Liver (tissue), 3 donors: Measurements from ENCODE around the gene CHRM4.

Experiments
- CTCF ChIP-seq: fragments of 150-350 bp; IDR thresholded peaks from 2 replicates; pipeline ENCODE4 v1.5.1; 2017; ENCODE audit warnings: improper control_type of control experiment, low read depth, low read length; ENCODE audit not compliant: missing input control
- FOXA1 ChIP-seq: IDR thresholded peaks from 2 replicates; pipeline ENCODE4 v1.6.1; 2016; ENCODE audit warnings: antibody characterized with exemption
- GABPA ChIP-seq, 2 donors: IDR thresholded peaks in 1 of 2; conservative IDR thresholded peaks in 1 of 2; 2 replicates each; pipeline ENCODE4 v1.6.1; 2016; ENCODE audit warnings: antibody characterized with exemption in 2 of 2, mild to moderate bottlenecking in 1 of 2, moderate library complexity in 1 of 2
- HNF4A ChIP-seq, 2 donors: conservative IDR thresholded peaks; 2 replicates each; pipeline ENCODE4 v1.6.1; 2016; ENCODE audit warnings: antibody characterized with exemption in 2 of 2, mild to moderate bottlenecking in 2 of 2
- JUND ChIP-seq, 2 donors: IDR thresholded peaks; 2 replicates each; pipeline ENCODE4 v1.6.1; 2016; ENCODE audit warnings: antibody characterized with exemption in 2 of 2
- MAX ChIP-seq: IDR thresholded peaks from 2 replicates; pipeline ENCODE4 v1.6.1; 2016; ENCODE audit warnings: antibody characterized with exemption
- NR2F2 ChIP-seq: IDR thresholded peaks from 2 replicates; pipeline ENCODE4 v1.6.1; 2016; ENCODE audit warnings: antibody characterized with exemption
- YY1 ChIP-seq: IDR thresholded peaks from 2 replicates; pipeline ENCODE4 v1.6.1; 2016; ENCODE audit warnings: antibody characterized with exemption, mild to moderate bottlenecking
- TF ChIP-seq, protein P1 (sequence below): IDR thresholded peaks from 2 replicates; pipeline ENCODE4 v1.6.1; 2016; ENCODE audit warnings: antibody characterized with exemption, mild to moderate bottlenecking
- donor health status: healthy.
- donor health status: healthy.

DNA sequence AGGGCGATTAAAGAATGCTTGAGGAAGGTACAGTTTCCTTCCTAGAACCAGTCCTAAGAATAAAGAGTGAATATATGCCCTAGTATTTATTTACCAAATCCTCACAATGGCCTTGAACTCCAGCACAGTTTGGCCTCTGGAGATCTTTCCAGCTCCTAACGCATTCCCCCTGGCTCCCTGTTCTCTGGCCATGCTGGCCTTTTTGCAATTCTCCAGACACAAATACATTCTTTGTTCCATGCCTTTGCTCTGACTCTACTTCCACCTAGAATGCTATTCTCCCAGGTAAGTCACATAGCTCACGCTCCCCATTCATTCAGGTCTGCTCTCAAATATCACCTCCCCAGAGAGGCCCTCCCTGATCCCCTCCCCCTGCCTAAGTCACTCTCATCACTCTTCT lies 48.1 kb downstream of the CHRM4 start:
- no peak for TF ChIP-seq CTCF
- TF ChIP-seq FOXA1: no peak
- no peak for TF ChIP-seq JUND (IDR thresholded peaks at IDR 0.05)
- TF ChIP-seq, protein P1, sequence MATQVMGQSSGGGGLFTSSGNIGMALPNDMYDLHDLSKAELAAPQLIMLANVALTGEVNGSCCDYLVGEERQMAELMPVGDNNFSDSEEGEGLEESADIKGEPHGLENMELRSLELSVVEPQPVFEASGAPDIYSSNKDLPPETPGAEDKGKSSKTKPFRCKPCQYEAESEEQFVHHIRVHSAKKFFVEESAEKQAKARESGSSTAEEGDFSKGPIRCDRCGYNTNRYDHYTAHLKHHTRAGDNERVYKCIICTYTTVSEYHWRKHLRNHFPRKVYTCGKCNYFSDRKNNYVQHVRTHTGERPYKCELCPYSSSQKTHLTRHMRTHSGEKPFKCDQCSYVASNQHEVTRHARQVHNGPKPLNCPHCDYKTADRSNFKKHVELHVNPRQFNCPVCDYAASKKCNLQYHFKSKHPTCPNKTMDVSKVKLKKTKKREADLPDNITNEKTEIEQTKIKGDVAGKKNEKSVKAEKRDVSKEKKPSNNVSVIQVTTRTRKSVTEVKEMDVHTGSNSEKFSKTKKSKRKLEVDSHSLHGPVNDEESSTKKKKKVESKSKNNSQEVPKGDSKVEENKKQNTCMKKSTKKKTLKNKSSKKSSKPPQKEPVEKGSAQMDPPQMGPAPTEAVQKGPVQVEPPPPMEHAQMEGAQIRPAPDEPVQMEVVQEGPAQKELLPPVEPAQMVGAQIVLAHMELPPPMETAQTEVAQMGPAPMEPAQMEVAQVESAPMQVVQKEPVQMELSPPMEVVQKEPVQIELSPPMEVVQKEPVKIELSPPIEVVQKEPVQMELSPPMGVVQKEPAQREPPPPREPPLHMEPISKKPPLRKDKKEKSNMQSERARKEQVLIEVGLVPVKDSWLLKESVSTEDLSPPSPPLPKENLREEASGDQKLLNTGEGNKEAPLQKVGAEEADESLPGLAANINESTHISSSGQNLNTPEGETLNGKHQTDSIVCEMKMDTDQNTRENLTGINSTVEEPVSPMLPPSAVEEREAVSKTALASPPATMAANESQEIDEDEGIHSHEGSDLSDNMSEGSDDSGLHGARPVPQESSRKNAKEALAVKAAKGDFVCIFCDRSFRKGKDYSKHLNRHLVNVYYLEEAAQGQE: no peak
- no peak for TF ChIP-seq NR2F2
- no peak for TF ChIP-seq MAX
- TF ChIP-seq HNF4A (conservative IDR thresholded peaks at IDR 0.05): no peak
- TF ChIP-seq YY1: no peak
- TF ChIP-seq GABPA (IDR thresholded peaks at IDR 0.05 in 1 of 2, conservative IDR thresholded peaks at IDR 0.05 in 1 of 2): no peak
